H1 (cell line): ENCODE measurements around the gene ATP7B. TPM values are rescaled to one million over a fixed set of nuclear protein-coding genes. Genes with fewer than 3 reads are reported as not detected.

Source experiments
- CHD7 ChIP-seq: fragments of 300-600 bp; sonication (generic); IDR thresholded peaks from 2 replicates; pipeline ENCODE4 v1.7.1; 2012; ENCODE audit warnings: low read length, moderate library complexity, mild to moderate bottlenecking, inconsistent platforms; ENCODE audit not compliant: insufficient replicate concordance
- polyA plus RNA-seq, 7 experiments: library from polyadenylated mRNA; depleted of rRNA in 3 of 7; stranded (reverse) in 5 of 7; unstranded in 2 of 7; fragments of >200 nt in 5 of 7; fragments of 200-250 nt in 2 of 7; gene quantifications; 1 replicate in 5 of 7; 2 replicates in 1 of 7; 4 replicates in 1 of 7; pipeline versions ENCODE4 v1.2.1 to v1.2.3, GENCODE V29; 2011 to 2013; ENCODE audit warnings: missing spikeins in 2 of 7, mixed read lengths in 2 of 7
- total RNA-seq: library from RNA; stranded (reverse); fragmentation: NEBNext Ultra II Directional; extraction: Animal tissue kit (Norgen Biotek cat#: 25700); gene quantifications from 2 replicates; pipeline ENCODE4 v1.2.1, GENCODE V29; 2021

Gene ATP7B
- total and polyA plus RNA-seq, 2 of the 8 experiments (the other 6 are each of a cell fraction or from before 2014, with no cell fraction given): 4.1 to 9.2 TPM

- TF ChIP-seq CHD7: no peak
Observed at GRCh38 chr13:51900471-51900870, 110.8 kb downstream of the ATP7B start (continued).
